ENCODE measurements around the gene ANGPTL7.

GRCh38 chr1:11207898-11208611 lies 18.9 kb downstream of the ANGPTL7 start:
- TF ChIP-seq POLR2AphosphoS5 (IDR thresholded peaks at IDR 0.05; ENCODE audit: low read depth, low read length) (no peak), TAF1 (IDR thresholded peaks at IDR 0.05; ENCODE audit: low read depth, low read length) (no peak)

Measured in GM12891 (cell line).